Esophagus squamous epithelium (tissue), 4 donors: ENCODE data around the gene PRKN.

ENCODE experiments used
- CTCF ChIP-seq, 6 experiments: fragments of 450-650 bp in 4 of 6; fragments of 200-600 bp in 2 of 6; sonication (generic) in 2 of 6; IDR thresholded peaks; one replicate each; pipeline ENCODE4 v1.5.1; 2016 to 2019; ENCODE audit warnings: antibody characterized with exemption in 6 of 6, mild to moderate bottlenecking in 4 of 6, moderate library complexity in 4 of 6
- POLR2A ChIP-seq, 4 donors: fragments of 450-650 bp; IDR thresholded peaks; one replicate each; pipeline ENCODE4 v1.6.1; 2017; ENCODE audit warnings: antibody characterized with exemption in 4 of 4, mild to moderate bottlenecking in 4 of 4, moderate library complexity in 3 of 4

- no peak for TF ChIP-seq CTCF (IDR thresholded peaks at IDR 0.05)
- TF ChIP-seq POLR2A (IDR thresholded peaks at IDR 0.05) = no peak
Measured at GRCh38 chr6:162219266-162219665, 508.3 kb downstream of the PRKN start.
